Osteocyte (in vitro differentiated cells): Measurements from ENCODE around the gene AP1AR. TPM values are rescaled to one million over a fixed set of nuclear protein-coding genes. Genes with fewer than 3 reads are reported as not detected.
A peak's percentile ranks its signal among the peaks of the same experiment; 100 is the strongest.

Experiments
- DNase-seq: peaks from one replicate; pipeline ENCODE4 v3.0.0; 2021; ENCODE audit warnings: mixed read lengths; ENCODE audit not compliant: unreplicated experiment; ENCODE audit errors: extremely low spot score
- H3K27ac Mint-ChIP-seq: one replicate; pipeline ENCODE4 v1.8.0; 2021; ENCODE audit warnings: mild to moderate bottlenecking, mixed read lengths; ENCODE audit not compliant: unreplicated experiment
- H3K27me3 Mint-ChIP-seq: one replicate; pipeline ENCODE4 v1.8.0; 2021; ENCODE audit warnings: mixed read lengths; ENCODE audit not compliant: unreplicated experiment
- H3K36me3 Mint-ChIP-seq: one replicate; pipeline ENCODE4 v1.8.0; 2021; ENCODE audit warnings: mixed read lengths; ENCODE audit not compliant: unreplicated experiment
- H3K4me1 Mint-ChIP-seq: one replicate; pipeline ENCODE4 v1.8.0; 2021; ENCODE audit warnings: mixed read lengths; ENCODE audit not compliant: unreplicated experiment
- H3K4me3 Mint-ChIP-seq: one replicate; pipeline ENCODE4 v1.8.0; 2021; ENCODE audit warnings: mild to moderate bottlenecking, moderate library complexity, mixed read lengths; ENCODE audit not compliant: unreplicated experiment
- H3K9me3 Mint-ChIP-seq: one replicate; pipeline ENCODE4 v1.8.0; 2021; ENCODE audit warnings: mixed read lengths; ENCODE audit not compliant: unreplicated experiment
- CTCF ChIP-seq: fragments of 200-600 bp; sonication (generic); IDR thresholded peaks from 2 replicates; pipeline ENCODE4 v1.5.0; 2021; ENCODE audit warnings: antibody characterized with exemption, mild to moderate bottlenecking, moderate library complexity
- total RNA-seq: library from RNA; stranded (reverse); gene quantifications from 2 replicates; pipeline ENCODE4 v1.2.1, GENCODE V29; 2021

AP1AR gene
- total RNA-seq, 1 donor from 2014 or later, result 13.4 TPM

- Mint-ChIP-seq H3K4me3 (no peak overlapping the region), H3K4me1 (peaks cover 1% of the 10 kb centered on the region), H3K27ac (no peak overlapping the region), H3K27me3 (peaks cover 21% of the 10 kb centered on the region), H3K9me3 (no peaks in the 10 kb centered on the region), H3K36me3 (no peaks in the 10 kb centered on the region)
- no peak for TF ChIP-seq CTCF
- DNase-seq, result no peak
Observed at GRCh38 chr4:112225157-112225556, 6.4 kb upstream of the AP1AR start.

- DNase-seq, result peak; percentile 99
- Mint-ChIP-seq H3K36me3 (no peaks in the 10 kb centered on the region), H3K27ac (peak overlapping the region; percentile 99), H3K4me3 (peak overlapping the region; percentile 85), H3K4me1 (peaks cover 27% of the 10 kb centered on the region), H3K27me3 (peaks cover 8% of the 10 kb centered on the region), H3K9me3 (no peaks in the 10 kb centered on the region)
- TF ChIP-seq CTCF, result no peak
Observed at GRCh38 chr4:112230879-112231778, 458 bp upstream of the AP1AR start.

- Mint-ChIP-seq H3K9me3 (no peaks in the 10 kb centered on the region), H3K27me3 (no peaks in the 10 kb centered on the region), H3K4me3 (no peak overlapping the region), H3K4me1 (peaks cover 26% of the 10 kb centered on the region), H3K27ac (no peak overlapping the region), H3K36me3 (no peaks in the 10 kb centered on the region)
- peak; percentile 89 for TF ChIP-seq CTCF
- no peak for DNase-seq
Observed at GRCh38 chr4:112234952-112235609, 3.5 kb downstream of the AP1AR start.

GRCh38 chr4:112236040-112236439, 4.5 kb downstream of the AP1AR start:
- no peak overlapping the region for H3K27ac Mint-ChIP-seq

More at GRCh38 chr4:112236040-112236439, 4.5 kb downstream of the AP1AR start:
- H3K27me3 Mint-ChIP-seq, result no peaks in the 10 kb centered on the region
- H3K4me3 Mint-ChIP-seq, result no peak overlapping the region
- no peaks in the 10 kb centered on the region for H3K36me3 Mint-ChIP-seq
- DNase-seq, result no peak
- H3K9me3 Mint-ChIP-seq, result no peaks in the 10 kb centered on the region
- TF ChIP-seq CTCF, result no peak
- H3K4me1 Mint-ChIP-seq, result peaks cover 21% of the 10 kb centered on the region
